AG04449 (cell line): ENCODE data around the gene PSMB2.
"Not testable (repeated sequence)": the region's sequence is repeated elsewhere in the genome, so short reads cannot be mapped to it uniquely, and the experiment has no call there.

Experiments used
- CTCF ChIA-PET: fragments of 350-600 bp; formaldehyde crosslinking; extraction: SDS; loops from one replicate; lab custom pipeline; 2021; ENCODE audit warnings: antibody characterized with exemption; lab: Yijun Ruan, JAX
- POLR2A ChIA-PET: fragments of 400-600, 350-600 bp; formaldehyde crosslinking; extraction: SDS; loops from one replicate; lab custom pipeline; 2020; ENCODE audit warnings: antibody characterized with exemption, inconsistent platforms; lab: Yijun Ruan, JAX
- DNase-seq: peaks from one replicate; pipeline ENCODE4 v3.0.0-alpha.2; 2010; ENCODE audit warnings: low read depth, low spot score
- H3K4me3 ChIP-seq: 2 replicates; pipeline ENCODE4 v1.5.1; 2011; ENCODE audit warnings: low read depth, mild to moderate bottlenecking, control low read depth, low read length
- TF ChIP-seq, protein P1 (sequence below): IDR thresholded peaks from one replicate; pipeline ENCODE4 v1.5.1; 2011; ENCODE audit warnings: mild to moderate bottlenecking, moderate library complexity, low read length, control low read depth, inconsistent platforms; ENCODE audit not compliant: insufficient read depth; ENCODE audit errors: missing control alignments

PSMB2 gene

GRCh38 chr1:35589516-35590427, 51.6 kb downstream of the PSMB2 start:
- ChIA-PET CTCF (interaction anchor here (0.9 kb wide), 1 partner anchor 21 kb away, joined by 4 read pairs; no protein-coding TSS in a partner anchor), POLR2A (interaction anchor here (0.6 to 1.2 kb wide), 2 partner anchors 9 to 12 kb away, joined by 3 read pairs; no protein-coding TSS in a partner anchor)
- H3K4me3 ChIP-seq = no peak overlapping the region
- TF ChIP-seq, protein P1, sequence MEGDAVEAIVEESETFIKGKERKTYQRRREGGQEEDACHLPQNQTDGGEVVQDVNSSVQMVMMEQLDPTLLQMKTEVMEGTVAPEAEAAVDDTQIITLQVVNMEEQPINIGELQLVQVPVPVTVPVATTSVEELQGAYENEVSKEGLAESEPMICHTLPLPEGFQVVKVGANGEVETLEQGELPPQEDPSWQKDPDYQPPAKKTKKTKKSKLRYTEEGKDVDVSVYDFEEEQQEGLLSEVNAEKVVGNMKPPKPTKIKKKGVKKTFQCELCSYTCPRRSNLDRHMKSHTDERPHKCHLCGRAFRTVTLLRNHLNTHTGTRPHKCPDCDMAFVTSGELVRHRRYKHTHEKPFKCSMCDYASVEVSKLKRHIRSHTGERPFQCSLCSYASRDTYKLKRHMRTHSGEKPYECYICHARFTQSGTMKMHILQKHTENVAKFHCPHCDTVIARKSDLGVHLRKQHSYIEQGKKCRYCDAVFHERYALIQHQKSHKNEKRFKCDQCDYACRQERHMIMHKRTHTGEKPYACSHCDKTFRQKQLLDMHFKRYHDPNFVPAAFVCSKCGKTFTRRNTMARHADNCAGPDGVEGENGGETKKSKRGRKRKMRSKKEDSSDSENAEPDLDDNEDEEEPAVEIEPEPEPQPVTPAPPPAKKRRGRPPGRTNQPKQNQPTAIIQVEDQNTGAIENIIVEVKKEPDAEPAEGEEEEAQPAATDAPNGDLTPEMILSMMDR = no peak
- no peak for DNase-seq

GRCh38 chr1:35588197-35588910, 53.0 kb downstream of the PSMB2 start:
- TF ChIP-seq, protein P1 = no peak
- POLR2A ChIA-PET = no interaction called here
- no peak overlapping the region for H3K4me3 ChIP-seq
- no peak for DNase-seq
- CTCF ChIA-PET = no interaction called here

- no peak overlapping the region for H3K4me3 ChIP-seq
- no peak for DNase-seq
- ChIA-PET POLR2A (no interaction called here), CTCF (no interaction called here)
- TF ChIP-seq, protein P1 = no peak
These were observed 53.6 kb downstream of the PSMB2 start for GRCh38 chr1:35587736-35588135.

DNA sequence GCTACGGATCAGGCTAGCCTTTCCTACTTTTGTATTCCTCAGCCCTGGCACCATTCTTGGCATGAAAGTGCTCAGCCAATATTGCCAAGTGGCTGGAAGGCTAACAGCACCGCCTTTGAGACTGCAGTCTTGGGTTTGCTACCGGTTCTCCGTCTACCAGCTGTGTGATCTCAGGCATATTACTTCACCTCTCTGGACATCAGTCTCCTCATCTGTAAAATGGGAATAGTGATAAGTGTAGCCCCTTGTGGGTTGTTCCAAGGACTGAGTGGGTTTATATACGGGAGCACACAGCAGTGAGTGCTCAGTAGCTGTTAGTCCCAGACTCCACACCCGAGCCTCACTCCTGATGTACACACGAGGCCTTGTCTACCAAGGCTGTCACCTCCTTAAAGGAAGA, 54.5 kb downstream of the PSMB2 start:
- TF ChIP-seq, protein P1 = no peak
- CTCF ChIA-PET = interaction anchor here (2.1 to 3.1 kb wide), 2 partner anchors 22 to 140 kb away, joined by 6 to 21 read pairs; no protein-coding TSS in a partner anchor

GRCh38 chr1:35585805-35586204, 55.5 kb downstream of the PSMB2 start:
- H3K4me3 ChIP-seq, DNase-seq, POLR2A ChIA-PET: not testable (repeated sequence)
- CTCF ChIA-PET = interaction anchor here (0.6 to 3.1 kb wide), 4 partner anchors 17 to 141 kb away, joined by 3 to 21 read pairs (median 12); no protein-coding TSS in a partner anchor

More for the DNA sequence above, 54.5 kb downstream of the PSMB2 start:
- POLR2A ChIA-PET = no interaction called here
- H3K4me3 ChIP-seq = no peak overlapping the region
- DNase-seq = no peak

GRCh38 chr1:35585281-35585680, 56.0 kb downstream of the PSMB2 start:
- H3K4me3 ChIP-seq = no peak overlapping the region
- TF ChIP-seq, protein P1 = no peak
- CTCF ChIA-PET = interaction anchor here (1.7 to 3.1 kb wide), 4 partner anchors 17 to 142 kb away, joined by 5 to 21 read pairs (median 12); no protein-coding TSS in a partner anchor
- POLR2A ChIA-PET = interaction anchor here (1.0 kb wide), 1 partner anchor 15 kb away, joined by 3 read pairs; no protein-coding TSS in a partner anchor
- no peak for DNase-seq

DNA sequence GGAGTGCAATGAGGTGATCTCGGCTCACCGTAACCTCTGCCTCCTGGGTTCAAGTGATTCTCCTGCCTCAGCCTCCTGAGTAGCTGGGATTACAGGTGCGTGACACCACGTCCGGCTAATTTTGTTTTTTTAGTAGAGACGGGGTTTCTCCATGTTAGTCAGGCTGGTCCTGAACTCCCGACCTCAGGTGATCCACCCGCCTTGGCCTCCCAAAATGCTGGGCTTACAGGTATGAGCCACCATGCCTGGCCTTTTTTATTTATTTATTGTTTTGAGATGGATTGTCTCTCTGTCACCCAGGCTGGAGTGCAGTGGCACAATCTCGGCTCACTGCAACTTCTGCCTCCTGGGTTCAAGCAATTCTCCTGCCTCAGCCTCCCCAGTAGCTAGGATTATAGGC, 59.7 kb downstream of the PSMB2 start:
- POLR2A ChIA-PET, DNase-seq, H3K4me3 ChIP-seq: not testable (repeated sequence)
- CTCF ChIA-PET = interaction anchor here (1.0 to 1.3 kb wide), 6 partner anchors 13 to 146 kb away, joined by 3 to 5 read pairs (median 4); no protein-coding TSS in a partner anchor
